Transverse colon (tissue), 4 donors: ENCODE measurements around the gene RAB20.
"Not testable (repeated sequence)": the region's sequence is repeated elsewhere in the genome, so short reads cannot be mapped to it uniquely, and the experiment has no call there.

Experiments used
- CTCF ChIP-seq, 5 experiments: fragments of 200-600 bp in 3 of 5; fragments of 450-650 bp in 2 of 5; sonication (generic) in 3 of 5; IDR thresholded peaks; 1 replicate in 2 of 5; 2 replicates in 3 of 5; pipeline ENCODE4 v1.5.1; 2016 to 2017; ENCODE audit warnings: antibody characterized with exemption in 5 of 5, inconsistent platforms in 3 of 5, mild to moderate bottlenecking in 2 of 5, moderate library complexity in 1 of 5
- POLR2A ChIP-seq: fragments of 450-650 bp; IDR thresholded peaks from one replicate; pipeline ENCODE4 v1.6.1; 2016; ENCODE audit warnings: antibody characterized with exemption, mild to moderate bottlenecking, moderate library complexity
- POLR2AphosphoS5 ChIP-seq, 3 donors: sonication (generic); formaldehyde crosslinking; IDR thresholded peaks; one replicate each; pipeline ENCODE4 v1.6.1; 2016; ENCODE audit warnings: antibody characterized with exemption in 3 of 3

DNA sequence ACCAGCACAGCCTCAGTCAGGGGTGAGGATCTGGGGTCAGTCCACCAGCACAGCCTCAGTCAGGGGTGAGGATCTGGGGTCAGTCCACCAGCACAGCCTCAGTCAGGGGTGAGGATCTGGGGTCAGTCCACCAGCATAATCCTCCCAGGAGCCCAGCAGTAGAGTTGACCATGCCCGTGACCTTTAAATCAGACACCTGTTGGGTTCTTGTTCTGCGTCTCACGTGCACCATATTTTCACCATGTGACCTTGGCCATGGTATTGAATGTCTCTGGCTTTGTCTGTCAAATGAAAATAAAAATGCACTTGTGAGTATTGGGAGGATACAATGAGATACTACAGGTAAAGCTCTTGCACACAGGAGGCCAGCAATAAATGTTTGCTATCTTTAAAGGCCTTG lies 63.6 kb downstream of the RAB20 start:
- TF ChIP-seq POLR2A; POLR2AphosphoS5 (IDR thresholded peaks at IDR 0.05); CTCF (IDR thresholded peaks at IDR 0.05): not testable (repeated sequence)
